Vagina (tissue), 2 donors: Measurements from ENCODE around the gene TENM4. TPM values are rescaled to one million over a fixed set of nuclear protein-coding genes. Genes with fewer than 3 reads are reported as not detected.

Source experiments
- DNase-seq, 2 donors: peaks; one replicate each; pipeline ENCODE4 v3.0.0-alpha.2; 2017; ENCODE audit errors: extremely low spot score in 2 of 2
- H3K27ac ChIP-seq: fragments of 200-600 bp; sonication (generic); one replicate; pipeline ENCODE4 v1.5.1; 2019
- H3K27me3 ChIP-seq: fragments of 200-600 bp; sonication (generic); one replicate; pipeline ENCODE4 v1.5.1; 2019
- H3K36me3 ChIP-seq, 2 donors: fragments of 200-600 bp; sonication (generic); one replicate each; pipeline ENCODE4 v1.5.1; 2017 to 2019
- H3K4me1 ChIP-seq: fragments of 200-600 bp; sonication (generic); one replicate; pipeline ENCODE4 v1.5.1; 2019
- H3K4me3 ChIP-seq, 2 donors: fragments of 200-600 bp; sonication (generic); 1 replicate in 1 of 2; 2 replicates in 1 of 2; pipeline ENCODE4 v1.5.1; 2016 to 2019
- H3K9me3 ChIP-seq: fragments of 200-600 bp; sonication (generic); one replicate; pipeline ENCODE4 v1.5.1; 2019
- CTCF ChIP-seq, 3 experiments: fragments of 450-650 bp in 2 of 3; fragments of 200-600 bp in 1 of 3; sonication (generic) in 1 of 3; IDR thresholded peaks; one replicate each; pipeline ENCODE4 v1.5.1; 2017 to 2019; ENCODE audit warnings: antibody characterized with exemption in 3 of 3, mild to moderate bottlenecking in 2 of 3, moderate library complexity in 2 of 3
- POLR2A ChIP-seq, 2 donors: fragments of 450-650 bp; IDR thresholded peaks; one replicate each; pipeline ENCODE4 v1.6.1; 2017; ENCODE audit warnings: antibody characterized with exemption in 2 of 2, mild to moderate bottlenecking in 2 of 2, moderate library complexity in 2 of 2
- POLR2AphosphoS5 ChIP-seq, 2 donors: sonication (generic); formaldehyde crosslinking; IDR thresholded peaks; one replicate each; pipeline ENCODE4 v1.9.0; 2017; ENCODE audit warnings: antibody characterized with exemption in 2 of 2, mild to moderate bottlenecking in 2 of 2, low read depth in 1 of 2; ENCODE audit not compliant: insufficient read depth in 1 of 2
- intact Hi-C: fragments of 100-400 bp; cut with DNase I; formaldehyde crosslinking; loops from one replicate; pipeline ENCODE4 v1.15.1; 2023
- total RNA-seq: library from RNA; depleted of rRNA; stranded (reverse); fragments of >200 nt; gene quantifications from one replicate; pipeline ENCODE4 v1.2.3, GENCODE V29; 2016

TENM4 gene
- total RNA-seq, 1 donor from 2014 or later: 12.5 TPM

- no peak for TF ChIP-seq CTCF (IDR thresholded peaks at IDR 0.05)
- no peak for TF ChIP-seq POLR2AphosphoS5 (IDR thresholded peaks at IDR 0.05; ENCODE audit: insufficient read depth in 1 of 2, low read depth in 1 of 2)
- no peak for TF ChIP-seq POLR2A (IDR thresholded peaks at IDR 0.05)
- Histone ChIP-seq H3K27ac (no peak overlapping the region), H3K36me3 (no peaks in the 10 kb centered on the region), H3K4me3 (no peak overlapping the region), H3K4me1 (peaks cover 8% of the 10 kb centered on the region), H3K9me3 (no peaks in the 10 kb centered on the region), H3K27me3 (no peaks in the 10 kb centered on the region)
- no peak for DNase-seq
- intact Hi-C loops: no loop called here
Observed at GRCh38 chr11:78838417-78838816, 602.4 kb downstream of the TENM4 start.

GRCh38 chr11:78835646-78836045 lies 605.2 kb downstream of the TENM4 start:
- H3K27me3 ChIP-seq: no peaks in the 10 kb centered on the region
- H3K9me3 ChIP-seq: no peaks in the 10 kb centered on the region
- H3K27ac ChIP-seq: no peak overlapping the region
- intact Hi-C loops: no loop called here
- H3K36me3 ChIP-seq: no peaks in the 10 kb centered on the region
- no peak overlapping the region for H3K4me3 ChIP-seq
- peaks cover 2% of the 10 kb centered on the region for H3K4me1 ChIP-seq
- DNase-seq: no peak
- no peak for TF ChIP-seq POLR2A (IDR thresholded peaks at IDR 0.05)
- TF ChIP-seq CTCF (IDR thresholded peaks at IDR 0.05): no peak
- no peak for TF ChIP-seq POLR2AphosphoS5 (IDR thresholded peaks at IDR 0.05; ENCODE audit: insufficient read depth in 1 of 2, low read depth in 1 of 2)

DNA sequence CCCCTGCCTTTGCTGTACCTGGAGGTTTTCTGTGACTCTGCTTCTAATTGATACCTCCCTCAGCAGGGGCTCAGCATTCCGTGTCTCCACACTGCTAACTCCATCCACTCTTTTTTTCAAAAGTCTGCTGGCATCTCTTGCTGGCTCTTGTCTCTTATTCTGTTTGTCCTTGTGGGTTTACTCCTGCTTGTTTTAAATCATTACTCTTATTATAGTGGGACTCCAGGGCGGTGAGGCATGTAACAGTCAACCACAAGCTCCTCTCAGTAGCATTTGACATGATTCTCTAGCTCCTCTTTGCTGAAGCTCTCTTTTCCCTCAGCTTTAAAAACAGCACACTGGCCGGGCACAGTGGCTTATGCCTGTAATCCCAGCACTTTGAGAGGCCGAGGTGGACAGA lies 605.9 kb downstream of the TENM4 start:
- no peak for DNase-seq
- Histone ChIP-seq H3K27me3 (no peaks in the 10 kb centered on the region), H3K4me1 (no peaks in the 10 kb centered on the region), H3K4me3 (no peak overlapping the region), H3K27ac (no peak overlapping the region), H3K36me3 (no peaks in the 10 kb centered on the region), H3K9me3 (no peaks in the 10 kb centered on the region)
- intact Hi-C loops: no loop called here
- TF ChIP-seq POLR2AphosphoS5 (IDR thresholded peaks at IDR 0.05; ENCODE audit: insufficient read depth in 1 of 2, low read depth in 1 of 2): no peak
- TF ChIP-seq CTCF (IDR thresholded peaks at IDR 0.05): no peak
- TF ChIP-seq POLR2A (IDR thresholded peaks at IDR 0.05): no peak

DNA sequence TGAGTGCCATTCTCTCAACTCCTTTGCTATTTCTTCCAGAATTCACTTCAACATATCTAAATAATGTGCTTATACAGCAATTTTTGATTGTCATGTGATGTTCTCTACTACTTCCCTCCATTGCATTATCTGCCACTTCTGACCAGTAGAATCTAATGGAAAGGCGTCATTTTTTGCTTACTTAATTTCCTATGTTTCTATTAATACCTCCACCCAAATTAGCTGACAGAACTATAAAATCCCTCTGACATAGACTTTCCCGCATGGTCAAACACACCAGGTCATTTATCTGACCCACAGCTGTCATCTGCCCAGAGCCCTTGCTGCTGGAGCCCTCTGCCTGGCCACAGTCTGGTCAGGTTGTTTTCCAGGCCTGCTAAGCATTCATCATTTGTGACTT lies 607.6 kb downstream of the TENM4 start:
- Histone ChIP-seq H3K36me3 (no peaks in the 10 kb centered on the region), H3K27me3 (no peaks in the 10 kb centered on the region), H3K4me1 (no peaks in the 10 kb centered on the region), H3K27ac (no peak overlapping the region), H3K9me3 (no peaks in the 10 kb centered on the region), H3K4me3 (no peak overlapping the region)
- intact Hi-C loops: no loop called here
- DNase-seq: no peak
- TF ChIP-seq POLR2A (IDR thresholded peaks at IDR 0.05): no peak

DNA sequence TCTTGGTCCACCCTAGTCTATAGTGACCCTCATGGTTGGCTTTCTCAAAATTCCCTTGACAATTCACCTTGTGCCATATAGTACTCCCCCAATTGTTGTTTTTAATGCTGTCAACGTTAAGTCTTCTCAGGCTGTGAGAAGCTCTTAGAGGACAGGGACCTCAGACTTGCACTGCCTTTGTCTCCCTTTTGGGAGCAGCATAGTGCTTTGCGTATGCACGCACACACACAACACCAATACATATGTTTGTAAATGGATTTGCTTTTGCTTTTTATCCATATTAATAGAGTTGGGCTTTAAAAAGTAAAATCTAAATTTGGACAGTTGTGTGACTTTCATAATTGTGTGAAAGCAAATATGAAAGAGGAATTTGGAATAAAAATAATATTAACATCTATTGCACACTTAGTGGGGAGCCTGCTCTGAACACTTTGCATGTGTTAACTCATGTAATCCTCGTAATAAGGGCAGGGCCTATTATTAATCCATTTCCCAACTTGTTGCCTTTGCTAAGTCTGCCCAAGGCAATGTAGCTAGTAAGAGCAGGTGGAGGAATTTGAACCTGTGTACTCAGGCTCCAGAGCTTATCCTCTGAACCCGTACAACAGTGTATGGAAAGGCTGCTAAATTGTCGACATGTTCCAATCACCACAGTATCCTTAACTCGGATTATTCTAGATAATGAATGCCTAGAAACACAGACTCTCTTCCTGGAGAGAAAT lies 608.4 kb downstream of the TENM4 start:
- Histone ChIP-seq H3K27me3 (no peaks in the 10 kb centered on the region), H3K9me3 (no peaks in the 10 kb centered on the region), H3K27ac (no peak overlapping the region), H3K4me3 (no peak overlapping the region), H3K36me3 (no peaks in the 10 kb centered on the region), H3K4me1 (no peaks in the 10 kb centered on the region)
- no peak for DNase-seq
- no peak for TF ChIP-seq POLR2A (IDR thresholded peaks at IDR 0.05)
- no peak for TF ChIP-seq POLR2AphosphoS5 (IDR thresholded peaks at IDR 0.05; ENCODE audit: insufficient read depth in 1 of 2, low read depth in 1 of 2)
- no peak for TF ChIP-seq CTCF (IDR thresholded peaks at IDR 0.05)
- intact Hi-C loops: no loop called here
